OCI-LY1 (cell line): Measurements from ENCODE around the gene TOPAZ1.

Source experiments
- H2AFZ ChIP-seq: fragments of 200-600 bp; sonication (generic), shearing (Covaris generic); 2 replicates; pipeline ENCODE4 v1.6.0; 2014; ENCODE audit warnings: antibody characterized with exemption, mild to moderate bottlenecking, low read length
- H3F3A ChIP-seq: fragments of 200-600 bp; sonication (generic), shearing (Covaris generic); 2 replicates; pipeline ENCODE4 v1.6.0; 2014; ENCODE audit warnings: mild to moderate bottlenecking, antibody characterized with exemption, low read length, moderate library complexity; ENCODE audit not compliant: insufficient read depth
- H3K27ac ChIP-seq: fragments of 200-600 bp; sonication (generic); 2 replicates; pipeline ENCODE4 v1.5.1; 2014; ENCODE audit warnings: low read length, mixed run types, mild to moderate bottlenecking, low read depth; ENCODE audit not compliant: poor library complexity, severe bottlenecking
- H3K27me3 ChIP-seq: fragments of 200-600 bp; sonication (generic); 2 replicates; pipeline ENCODE4 v1.6.0; 2014; ENCODE audit warnings: antibody characterized with exemption, mild to moderate bottlenecking, low read length, moderate library complexity; ENCODE audit not compliant: insufficient read depth
- H3K36me3 ChIP-seq: fragments of 200-600 bp; sonication (generic); 2 replicates; pipeline ENCODE4 v1.6.1; 2014; ENCODE audit warnings: mild to moderate bottlenecking, antibody characterized with exemption, low read length, moderate library complexity, mixed read lengths; ENCODE audit not compliant: insufficient read depth
- H3K4me1 ChIP-seq: fragments of 200-600 bp; sonication (generic); 2 replicates; pipeline ENCODE4 v1.5.1; 2014; ENCODE audit warnings: mild to moderate bottlenecking, low read length, moderate library complexity; ENCODE audit not compliant: insufficient read depth, severe bottlenecking
- H3K4me2 ChIP-seq: fragments of 200-600 bp; sonication (generic), shearing (Covaris generic); 2 replicates; pipeline ENCODE4 v1.6.1; 2014; ENCODE audit warnings: low read length
- H3K4me3 ChIP-seq: fragments of 200-600 bp; sonication (generic); 2 replicates; pipeline ENCODE4 v1.5.1; 2014; ENCODE audit warnings: low read length, low read depth, mild to moderate bottlenecking, mixed read lengths; ENCODE audit not compliant: poor library complexity, severe bottlenecking
- H3K79me2 ChIP-seq: fragments of 200-600 bp; shearing (Covaris generic); 2 replicates; pipeline ENCODE4 v1.6.1; 2016; ENCODE audit warnings: mixed run types, low read length, mixed read lengths; ENCODE audit not compliant: insufficient read depth
- H3K9ac ChIP-seq: fragments of 200-600 bp; sonication (generic), shearing (Covaris generic); 2 replicates; pipeline ENCODE4 v1.6.1; 2014; ENCODE audit warnings: mild to moderate bottlenecking, low read length, mixed read lengths
- H3K9me2 ChIP-seq: fragments of 200-600 bp; sonication (generic), shearing (Covaris generic); 2 replicates; pipeline ENCODE4 v1.6.1; 2014; ENCODE audit warnings: low read depth, mild to moderate bottlenecking, low read length, mixed read lengths
- H3K9me3 ChIP-seq: fragments of 200-600 bp; shearing (Covaris generic); 2 replicates; pipeline ENCODE4 v1.6.1; 2014; ENCODE audit warnings: low read length, mixed read lengths
- H4K20me1 ChIP-seq: fragments of 200-600 bp; sonication (generic), shearing (Covaris generic); 2 replicates; pipeline ENCODE4 v1.6.0; 2016; ENCODE audit warnings: mild to moderate bottlenecking, low read length; ENCODE audit not compliant: insufficient read depth
- EZH2 ChIP-seq: fragments of 200-600 bp; sonication (generic), shearing (Covaris generic); IDR thresholded peaks from 2 replicates; pipeline ENCODE4 v1.8.0; 2017; ENCODE audit warnings: borderline replicate concordance, mixed run types, mild to moderate bottlenecking, antibody characterized with exemption, low read length, moderate library complexity, mixed read lengths
- TF ChIP-seq, protein P1 (sequence below): fragments of 200-600 bp; sonication (generic), shearing (Covaris generic); IDR thresholded peaks from 2 replicates; pipeline ENCODE4 v1.5.1; 2017; ENCODE audit warnings: mild to moderate bottlenecking, antibody characterized with exemption, low read length, moderate library complexity, mixed read lengths

TOPAZ1 gene

DNA sequence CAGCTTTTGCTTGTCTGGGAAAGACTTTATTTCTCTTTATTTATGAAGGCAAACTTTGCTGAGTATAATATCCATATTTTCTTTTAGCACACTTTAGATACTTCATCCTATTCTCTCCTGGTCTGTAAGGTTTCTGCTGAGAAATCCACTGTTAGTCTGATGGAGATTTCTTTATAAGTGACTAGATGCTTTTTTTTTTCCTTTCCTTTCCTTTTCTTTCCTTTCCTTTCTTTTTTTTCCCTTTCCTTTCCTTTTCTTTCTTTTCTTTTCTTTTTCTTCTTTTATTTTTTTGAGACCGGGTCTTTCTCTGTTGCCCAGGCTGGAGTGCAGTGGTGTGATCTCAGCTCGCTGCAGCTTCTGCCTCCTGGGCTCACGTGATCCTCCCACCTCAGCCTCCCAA, 38.4 kb downstream of the TOPAZ1 start:
- H3K4me2 ChIP-seq, result no peak overlapping the region
- no peak for TF ChIP-seq EZH2
- TF ChIP-seq, protein P1, sequence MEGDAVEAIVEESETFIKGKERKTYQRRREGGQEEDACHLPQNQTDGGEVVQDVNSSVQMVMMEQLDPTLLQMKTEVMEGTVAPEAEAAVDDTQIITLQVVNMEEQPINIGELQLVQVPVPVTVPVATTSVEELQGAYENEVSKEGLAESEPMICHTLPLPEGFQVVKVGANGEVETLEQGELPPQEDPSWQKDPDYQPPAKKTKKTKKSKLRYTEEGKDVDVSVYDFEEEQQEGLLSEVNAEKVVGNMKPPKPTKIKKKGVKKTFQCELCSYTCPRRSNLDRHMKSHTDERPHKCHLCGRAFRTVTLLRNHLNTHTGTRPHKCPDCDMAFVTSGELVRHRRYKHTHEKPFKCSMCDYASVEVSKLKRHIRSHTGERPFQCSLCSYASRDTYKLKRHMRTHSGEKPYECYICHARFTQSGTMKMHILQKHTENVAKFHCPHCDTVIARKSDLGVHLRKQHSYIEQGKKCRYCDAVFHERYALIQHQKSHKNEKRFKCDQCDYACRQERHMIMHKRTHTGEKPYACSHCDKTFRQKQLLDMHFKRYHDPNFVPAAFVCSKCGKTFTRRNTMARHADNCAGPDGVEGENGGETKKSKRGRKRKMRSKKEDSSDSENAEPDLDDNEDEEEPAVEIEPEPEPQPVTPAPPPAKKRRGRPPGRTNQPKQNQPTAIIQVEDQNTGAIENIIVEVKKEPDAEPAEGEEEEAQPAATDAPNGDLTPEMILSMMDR, result no peak

DNA sequence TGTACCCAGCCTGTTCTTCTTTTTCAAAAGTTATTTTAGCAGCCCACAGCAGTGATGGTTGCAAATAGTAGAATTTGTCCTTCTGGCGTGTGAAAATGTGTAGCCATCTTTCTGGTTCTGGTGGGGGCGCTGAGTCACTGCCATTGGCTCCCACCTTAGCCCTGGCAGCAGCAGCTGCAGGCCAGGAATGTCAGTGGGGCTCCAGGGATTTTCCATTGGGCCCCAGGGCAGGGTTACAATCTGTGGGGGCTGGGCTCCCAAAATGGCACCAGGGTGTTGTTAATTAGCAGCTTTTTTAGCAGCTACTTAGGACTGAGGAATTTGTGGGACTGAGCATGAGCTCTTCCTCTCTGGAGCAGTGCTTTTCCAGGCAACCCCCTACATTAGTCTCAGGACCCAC, 38.9 kb downstream of the TOPAZ1 start:
- Histone ChIP-seq H2AFZ (no peak overlapping the region), H3K4me1 (no peaks in the 10 kb centered on the region), H3K4me3 (no peak overlapping the region), H3K9me2 (no peaks in the 10 kb centered on the region), H4K20me1 (no peaks in the 10 kb centered on the region), H3K9ac (no peak overlapping the region), H3K79me2 (no peaks in the 10 kb centered on the region), H3F3A (no peaks in the 10 kb centered on the region), H3K27me3 (no peaks in the 10 kb centered on the region), H3K9me3 (no peaks in the 10 kb centered on the region), H3K36me3 (no peaks in the 10 kb centered on the region), H3K27ac (no peak overlapping the region), H3K4me2 (no peak overlapping the region)
- no peak for TF ChIP-seq EZH2
- TF ChIP-seq, protein P1, result no peak

More for the DNA sequence above, 38.4 kb downstream of the TOPAZ1 start:
- Histone ChIP-seq H3K27me3 (no peaks in the 10 kb centered on the region), H3K4me1 (no peaks in the 10 kb centered on the region), H3F3A (no peaks in the 10 kb centered on the region), H4K20me1 (no peaks in the 10 kb centered on the region), H3K9me2 (no peaks in the 10 kb centered on the region), H3K9me3 (no peaks in the 10 kb centered on the region), H3K9ac (no peak overlapping the region), H3K79me2 (no peaks in the 10 kb centered on the region), H3K27ac (no peak overlapping the region), H3K36me3 (no peaks in the 10 kb centered on the region), H2AFZ (no peak overlapping the region), H3K4me3 (no peak overlapping the region)

GRCh38 chr3:44284949-44285348, 43.3 kb downstream of the TOPAZ1 start:
- Histone ChIP-seq H3K79me2 (no peaks in the 10 kb centered on the region), H3K9me2 (no peaks in the 10 kb centered on the region), H3F3A (no peaks in the 10 kb centered on the region), H3K27me3 (no peaks in the 10 kb centered on the region), H3K4me2 (no peak overlapping the region), H3K9ac (no peak overlapping the region), H3K36me3 (no peaks in the 10 kb centered on the region), H3K9me3 (no peaks in the 10 kb centered on the region), H3K27ac (no peak overlapping the region), H3K4me1 (no peaks in the 10 kb centered on the region), H2AFZ (no peak overlapping the region), H4K20me1 (no peaks in the 10 kb centered on the region), H3K4me3 (no peak overlapping the region)
- TF ChIP-seq, protein P1, result no peak
